ENCODE results near the gene IPPK. TPM values are rescaled to one million over a fixed set of nuclear protein-coding genes. Genes with fewer than 3 reads are reported as not detected.
A peak's percentile ranks its signal among the peaks of the same experiment; 100 is the strongest.

IPPK gene, protein sequence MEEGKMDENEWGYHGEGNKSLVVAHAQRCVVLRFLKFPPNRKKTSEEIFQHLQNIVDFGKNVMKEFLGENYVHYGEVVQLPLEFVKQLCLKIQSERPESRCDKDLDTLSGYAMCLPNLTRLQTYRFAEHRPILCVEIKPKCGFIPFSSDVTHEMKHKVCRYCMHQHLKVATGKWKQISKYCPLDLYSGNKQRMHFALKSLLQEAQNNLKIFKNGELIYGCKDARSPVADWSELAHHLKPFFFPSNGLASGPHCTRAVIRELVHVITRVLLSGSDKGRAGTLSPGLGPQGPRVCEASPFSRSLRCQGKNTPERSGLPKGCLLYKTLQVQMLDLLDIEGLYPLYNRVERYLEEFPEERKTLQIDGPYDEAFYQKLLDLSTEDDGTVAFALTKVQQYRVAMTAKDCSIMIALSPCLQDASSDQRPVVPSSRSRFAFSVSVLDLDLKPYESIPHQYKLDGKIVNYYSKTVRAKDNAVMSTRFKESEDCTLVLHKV
- 1 to 10 TPM; 7.1 to 9.5 TPM for total RNA-seq
- long read RNA-seq, full-length matches to known transcripts = 13 of 19 reads
- long read RNA-seq, partial matches to known transcripts = 4 of 19 reads
- long read RNA-seq, other reads (novel, unspliced or antisense) = 2 of 19 reads

DNA sequence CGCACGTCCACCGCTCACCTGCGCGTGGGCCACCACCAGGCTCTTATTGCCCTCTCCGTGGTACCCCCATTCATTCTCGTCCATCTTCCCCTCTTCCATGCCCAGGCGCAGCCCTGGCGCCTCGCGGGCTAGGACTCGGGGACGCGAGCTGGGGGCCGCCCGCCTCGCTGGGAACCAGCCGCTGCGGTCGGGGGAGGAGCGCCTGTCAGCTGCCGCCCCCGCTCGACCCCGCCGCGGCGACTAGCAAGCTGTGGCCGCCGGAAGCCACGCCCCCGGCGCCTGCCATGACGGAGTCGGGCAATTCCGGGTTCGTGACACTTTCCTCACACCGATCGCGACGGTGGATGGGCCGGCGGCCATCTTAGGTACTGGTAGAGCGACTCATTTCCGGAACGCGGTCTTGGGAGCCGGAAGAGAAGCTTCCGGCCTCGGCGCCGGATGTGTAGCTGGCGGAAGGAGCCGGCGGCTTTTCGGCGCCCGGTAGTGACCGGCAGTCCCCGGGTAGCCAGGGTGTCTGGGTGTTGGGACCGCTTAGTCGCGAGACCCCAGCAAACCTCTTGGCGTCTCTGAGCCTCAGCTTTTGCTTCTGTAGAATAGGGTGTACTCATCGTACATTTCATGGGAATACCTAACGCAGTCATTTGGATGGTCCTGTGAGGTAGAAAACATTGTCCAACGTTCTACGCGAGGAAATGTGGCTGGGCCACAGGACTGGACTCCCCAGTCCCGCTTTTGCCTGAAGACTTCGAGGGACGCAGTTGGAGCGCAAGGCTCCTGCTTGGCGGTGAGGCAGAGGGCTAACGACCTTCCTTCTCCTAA lies at the start of gene IPPK:
Gene IPPK, minus strand, starts transcription at position 242 of the 819 bp plus-strand sequence. Its CDS starts 143 bp downstream, at position 99.
- intact Hi-C loops (cut with DNase I, micrococcal nuclease) = no loop called here
- DNase-seq (peak; percentile 98), ATAC-seq (peak; percentile 96)

DNA sequence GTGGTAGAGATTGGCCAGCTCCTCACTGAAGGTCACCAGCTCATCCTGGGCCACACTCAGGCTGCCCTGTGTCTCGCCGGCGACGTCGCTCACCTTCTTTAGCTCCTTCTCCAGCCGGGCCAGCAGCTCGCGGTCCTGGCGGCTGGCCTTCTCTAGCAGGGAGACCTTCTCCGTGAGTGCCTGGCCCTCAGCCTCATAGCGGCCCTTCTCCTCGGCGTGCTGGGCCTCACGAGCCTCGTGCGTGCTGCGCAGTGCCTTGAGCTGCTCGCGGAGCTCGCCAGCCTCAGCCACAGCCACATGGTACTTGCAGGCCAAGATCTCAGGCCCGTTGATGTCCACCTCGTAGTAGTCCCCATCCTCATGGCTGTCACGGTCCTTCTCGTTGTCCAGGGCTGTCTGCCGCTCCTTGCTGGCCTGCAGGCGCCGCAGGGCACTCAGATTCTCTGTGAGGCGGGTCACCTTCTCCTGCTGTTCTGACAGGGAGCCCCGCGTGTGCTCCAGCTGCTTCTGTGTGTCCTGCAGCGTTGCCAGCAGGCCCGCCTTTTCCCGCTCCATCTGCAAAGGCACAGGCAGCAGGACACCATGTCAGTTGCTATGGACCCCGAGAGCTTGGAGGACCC lies 49.2 kb upstream of the IPPK start:
- intact Hi-C loops (cut with DNase I, micrococcal nuclease) = loop anchor here (5.0 to 10.0 kb wide), 2 partner anchors 73 to 76 kb away; no protein-coding TSS in a partner anchor
- ATAC-seq = no peak
- DNase-seq = peak in 1 of 2 donors; percentile 18

DNA sequence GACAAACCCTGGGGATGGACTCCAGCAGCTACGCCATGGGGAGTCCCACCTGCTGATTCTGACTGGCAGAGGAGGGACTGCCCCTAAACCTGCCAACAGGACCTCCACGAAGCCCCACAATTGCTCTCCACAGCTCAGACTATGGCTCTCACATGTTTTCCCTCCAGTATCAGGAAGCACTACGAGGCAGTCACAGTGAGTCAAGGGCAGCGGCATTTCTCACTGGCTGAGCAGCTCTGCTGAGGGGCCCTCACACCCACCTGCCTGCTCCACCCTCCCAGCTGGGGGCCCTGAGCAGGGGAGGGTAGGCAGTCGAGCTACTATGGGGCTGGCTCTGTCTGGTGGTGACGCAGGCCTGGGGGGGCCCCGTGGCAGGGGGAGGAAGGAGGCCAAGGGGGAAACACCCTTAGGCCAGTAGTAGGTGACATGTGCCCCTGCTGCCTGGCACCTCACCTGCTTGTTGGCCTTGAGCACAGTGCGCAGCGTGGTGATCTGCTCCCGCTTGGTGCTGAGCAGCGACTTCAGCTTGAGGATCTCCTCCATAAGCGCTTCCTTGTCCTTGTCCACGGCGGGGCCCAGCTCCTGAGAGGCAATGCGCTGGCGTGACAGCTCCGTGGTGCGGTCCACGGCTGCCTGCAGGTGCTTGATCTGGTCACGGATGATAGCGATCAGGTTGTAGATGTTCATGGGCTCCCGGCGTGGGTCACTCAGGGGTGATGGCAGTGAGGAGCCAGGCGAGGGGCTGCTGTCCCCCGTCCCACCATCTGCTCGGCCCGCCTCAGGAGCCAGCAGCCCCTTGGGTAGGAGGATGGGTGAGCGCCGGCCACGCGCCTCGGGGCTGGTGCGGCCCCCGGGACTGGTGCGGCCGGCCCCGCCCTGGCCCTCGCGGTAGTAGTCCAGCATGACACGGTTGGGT lies 48.4 kb upstream of the IPPK start:
- DNase-seq = peak; percentile 7 to 20
- intact Hi-C loops (cut with DNase I, micrococcal nuclease) = loop anchor here (5.0 to 10.0 kb wide), 2 partner anchors 74 to 76 kb away; no protein-coding TSS in a partner anchor
- ATAC-seq = no peak

DNA sequence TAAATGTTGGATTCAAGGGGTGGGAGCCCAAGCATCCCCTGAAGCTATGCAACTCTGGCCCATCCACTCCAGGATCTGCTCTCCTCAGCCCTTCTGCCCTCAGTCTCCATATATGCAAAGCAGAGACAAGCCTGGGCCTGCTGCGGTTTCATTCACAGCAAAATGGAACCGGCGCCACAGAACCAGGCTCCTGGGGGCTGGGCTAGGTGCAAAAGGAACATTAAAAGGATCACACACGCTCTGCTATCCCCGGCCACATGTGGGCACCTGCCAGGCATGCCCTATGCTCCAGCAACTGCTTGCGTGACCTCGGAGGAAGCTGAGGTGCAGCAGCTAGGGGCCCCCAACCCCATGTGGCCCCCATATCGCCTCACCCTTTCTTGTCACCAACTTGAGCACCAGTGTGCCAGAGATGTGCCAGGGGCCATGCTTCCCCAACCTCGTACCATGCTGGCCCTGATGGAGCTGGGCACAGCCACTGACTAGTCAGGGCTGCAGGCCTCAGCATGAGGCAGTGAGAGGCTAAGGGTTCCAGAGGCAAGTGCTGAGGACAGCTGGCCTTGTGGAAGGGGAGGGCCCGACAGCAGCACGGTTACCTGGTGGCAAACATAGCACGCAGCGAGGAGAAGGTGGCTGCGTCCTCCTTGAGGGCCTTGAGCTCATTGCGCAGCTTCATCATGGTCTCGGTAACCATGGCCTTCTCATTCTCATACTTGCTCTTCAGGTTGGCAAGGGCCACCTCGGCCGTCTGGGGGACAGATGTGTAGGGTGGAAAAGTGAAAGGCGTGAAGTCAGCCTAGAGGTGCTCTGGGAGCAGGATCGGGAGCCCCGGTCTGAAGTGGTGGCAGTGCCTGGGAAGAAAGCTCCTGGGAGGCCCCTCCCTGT lies 47.5 kb upstream of the IPPK start:
- peak; percentile 11 to 24 for DNase-seq
- intact Hi-C loops (cut with DNase I, micrococcal nuclease) = loop anchor here (5.0 to 10.0 kb wide), 2 partner anchors 75 to 77 kb away; no protein-coding TSS in a partner anchor
- ATAC-seq = no peak

GRCh38 chr9:92716557-92716956 lies 46.6 kb upstream of the IPPK start:
- DNase-seq = peak; percentile 28 to 78
- intact Hi-C loops (cut with DNase I, micrococcal nuclease) = loop anchor here (5.0 to 10.0 kb wide), 2 partner anchors 76 to 78 kb away; no protein-coding TSS in a partner anchor

GRCh38 chr9:92715488-92716231 lies 45.7 kb upstream of the IPPK start:
- intact Hi-C loops (cut with DNase I, micrococcal nuclease) = loop anchor here (5.0 to 10.0 kb wide), 2 partner anchors 77 to 79 kb away; no protein-coding TSS in a partner anchor
- DNase-seq = peak; percentile 50 to 55
- peak; percentile 95 for ATAC-seq

More at GRCh38 chr9:92716557-92716956, 46.6 kb upstream of the IPPK start:
- peak; percentile 55 for ATAC-seq

DNA sequence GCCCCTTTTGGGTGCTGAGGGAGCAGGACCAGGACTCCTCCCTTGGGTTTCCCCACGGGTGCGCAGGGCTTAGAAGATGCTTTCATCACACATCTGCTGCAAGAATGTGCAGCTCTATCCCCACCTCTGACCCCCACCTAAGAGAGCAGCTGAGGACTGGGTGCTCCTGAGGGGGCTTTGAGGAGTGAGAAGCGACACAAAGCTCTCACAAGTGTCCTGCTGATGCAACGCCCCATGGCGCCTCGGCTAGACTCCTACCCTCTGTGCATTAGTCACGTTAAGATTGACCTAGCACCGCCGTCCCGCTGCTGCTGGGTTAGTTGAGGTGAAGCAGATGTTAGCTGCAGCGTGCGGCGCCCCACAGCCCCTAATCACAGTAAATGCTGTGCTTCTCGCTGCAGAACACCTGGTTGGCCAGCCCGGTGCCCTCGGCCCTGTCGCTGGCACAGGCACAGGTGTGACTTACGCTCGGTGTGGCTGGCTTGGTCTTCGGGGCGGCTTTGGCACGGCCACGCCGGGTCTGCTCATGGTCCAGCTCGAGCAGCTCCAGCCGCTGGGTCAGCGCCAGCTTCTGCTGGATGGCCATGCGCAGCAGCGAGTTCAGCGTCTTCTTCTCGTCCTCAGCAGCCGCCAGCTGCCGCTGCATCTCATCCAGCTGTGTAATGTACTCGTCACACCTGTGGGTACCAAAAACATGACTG lies 45.0 kb upstream of the IPPK start:
- no peak for ATAC-seq
- intact Hi-C loops (cut with DNase I, micrococcal nuclease) = loop anchor here (5.0 to 10.0 kb wide), 2 partner anchors 77 to 80 kb away; no protein-coding TSS in a partner anchor

GRCh38 chr9:92714016-92714415 lies 44.1 kb upstream of the IPPK start:
- ATAC-seq = no peak
- intact Hi-C loops (cut with DNase I, micrococcal nuclease) = loop anchor here in 1 of 2 donors (10.0 kb wide), 1 partner anchor 81 kb away; no protein-coding TSS in a partner anchor
- DNase-seq = peak in 1 of 2 donors; percentile 18

More for the DNA sequence above, 45.0 kb upstream of the IPPK start:
- DNase-seq = peak; percentile 12 to 23

DNA sequence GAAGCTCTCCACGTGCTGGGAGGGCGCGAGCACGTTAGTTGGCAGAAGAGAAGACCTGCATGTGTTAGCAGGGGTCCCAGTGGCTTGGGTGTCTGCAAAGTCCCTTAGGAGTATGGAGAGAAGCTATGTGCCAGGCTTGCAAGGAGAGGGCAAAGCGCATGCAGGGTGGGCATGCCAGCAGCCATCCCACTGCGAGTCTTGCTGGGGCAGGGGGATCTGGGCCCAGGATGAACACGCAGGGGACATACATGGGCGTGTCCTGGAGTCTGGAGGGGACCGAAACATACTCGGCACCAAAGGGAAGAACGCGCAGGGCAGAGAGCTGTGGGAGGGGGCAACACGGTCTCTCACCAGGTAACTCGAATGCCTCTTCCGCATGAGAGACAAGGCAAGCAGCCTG lies 43.6 kb upstream of the IPPK start:
- intact Hi-C loops (cut with DNase I, micrococcal nuclease) = loop anchor here in 1 of 2 donors (10.0 kb wide), 1 partner anchor 81 kb away; no protein-coding TSS in a partner anchor

GRCh38 chr9:92712767-92713166 lies 42.8 kb upstream of the IPPK start:
- intact Hi-C loops (cut with DNase I, micrococcal nuclease) = loop anchor here in 1 of 2 donors (10.0 kb wide), 1 partner anchor 82 kb away; no protein-coding TSS in a partner anchor
- DNase-seq (peak in 1 of 2 donors; percentile 10), ATAC-seq (no peak)

More for the DNA sequence above, 43.6 kb upstream of the IPPK start:
- DNase-seq = peak in 1 of 2 donors; percentile 10
- ATAC-seq = no peak

DNA sequence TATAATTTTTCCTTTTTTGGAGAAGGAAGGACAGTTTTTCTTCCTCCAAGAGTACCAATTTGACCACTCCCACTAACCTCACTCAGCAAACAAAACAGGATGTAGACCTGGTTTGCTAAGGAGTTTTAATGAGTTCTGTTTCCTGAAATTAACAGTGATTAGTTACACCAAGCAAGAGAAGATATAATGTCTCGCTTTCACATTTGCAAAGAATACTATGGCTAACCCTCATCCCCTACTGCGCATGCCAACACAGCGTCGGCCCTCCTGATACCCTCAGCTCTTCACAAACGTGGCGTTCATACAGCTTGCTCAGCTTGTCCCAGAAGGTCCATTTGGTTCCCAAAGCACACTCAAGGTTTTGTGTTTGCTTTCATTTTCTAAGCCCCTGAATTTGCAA lies 41.9 kb upstream of the IPPK start:
- intact Hi-C loops (cut with DNase I, micrococcal nuclease) = loop anchor here in 1 of 2 donors (10.0 kb wide), 1 partner anchor 83 kb away; no protein-coding TSS in a partner anchor
- DNase-seq = no peak
- ATAC-seq = no peak

DNA sequence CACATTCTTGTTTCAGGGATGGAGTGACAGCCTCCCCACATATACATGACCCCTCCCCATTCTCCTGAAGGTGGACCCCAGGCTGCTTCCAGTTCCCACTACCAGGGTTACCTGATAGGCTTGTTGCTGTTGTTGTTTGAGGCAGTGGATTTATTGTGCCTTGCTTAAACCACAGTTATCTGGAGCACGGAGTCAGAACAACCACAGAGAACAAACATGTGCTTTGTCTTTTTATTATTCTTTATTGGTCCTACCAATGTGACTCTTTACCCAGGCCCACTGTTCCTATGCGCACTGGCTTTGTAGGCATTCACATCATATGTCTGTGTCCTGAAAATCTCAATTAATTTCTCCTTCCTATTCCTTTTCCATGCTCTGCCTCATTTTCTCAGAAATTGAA lies 41.2 kb upstream of the IPPK start:
- intact Hi-C loops (cut with DNase I, micrococcal nuclease) = loop anchor here in 1 of 2 donors (10.0 kb wide), 1 partner anchor 84 kb away; no protein-coding TSS in a partner anchor
- no peak for DNase-seq
- peak; percentile 17 for ATAC-seq

- DNase-seq (no peak), ATAC-seq (no peak)
- intact Hi-C loops (cut with DNase I, micrococcal nuclease) = loop anchor here in 1 of 2 donors (10.0 kb wide), 1 partner anchor 84 kb away; no protein-coding TSS in a partner anchor
Measured at GRCh38 chr9:92710368-92710767, 40.4 kb upstream of the IPPK start.

DNA sequence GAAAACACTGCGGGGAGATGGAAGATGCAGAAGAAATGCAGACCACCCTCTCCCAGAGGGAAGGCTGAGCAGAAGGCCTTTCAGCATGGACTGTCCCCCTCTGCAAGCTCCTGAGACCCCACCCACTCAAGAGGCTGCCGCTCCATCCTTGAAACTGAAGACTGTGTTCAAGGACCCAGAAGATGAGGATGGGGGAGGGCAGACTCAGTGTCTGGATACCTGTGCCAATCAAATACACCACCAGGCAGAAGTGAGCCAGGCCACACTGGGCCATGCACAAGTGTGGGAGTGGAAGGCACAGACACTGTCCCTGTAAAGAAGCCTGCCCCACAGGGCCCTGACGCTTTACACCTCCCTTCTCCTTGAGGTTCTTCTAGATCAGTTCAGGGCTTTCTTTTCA lies 40.0 kb upstream of the IPPK start:
- DNase-seq (peak in 1 of 2 donors; percentile 14), ATAC-seq (no peak)
- intact Hi-C loops (cut with DNase I, micrococcal nuclease) = loop anchor here in 1 of 2 donors (10.0 kb wide), 1 partner anchor 85 kb away; no protein-coding TSS in a partner anchor
